Measurements from ENCODE around the gene UNC5CL.

The UNC5CL gene

DNA sequence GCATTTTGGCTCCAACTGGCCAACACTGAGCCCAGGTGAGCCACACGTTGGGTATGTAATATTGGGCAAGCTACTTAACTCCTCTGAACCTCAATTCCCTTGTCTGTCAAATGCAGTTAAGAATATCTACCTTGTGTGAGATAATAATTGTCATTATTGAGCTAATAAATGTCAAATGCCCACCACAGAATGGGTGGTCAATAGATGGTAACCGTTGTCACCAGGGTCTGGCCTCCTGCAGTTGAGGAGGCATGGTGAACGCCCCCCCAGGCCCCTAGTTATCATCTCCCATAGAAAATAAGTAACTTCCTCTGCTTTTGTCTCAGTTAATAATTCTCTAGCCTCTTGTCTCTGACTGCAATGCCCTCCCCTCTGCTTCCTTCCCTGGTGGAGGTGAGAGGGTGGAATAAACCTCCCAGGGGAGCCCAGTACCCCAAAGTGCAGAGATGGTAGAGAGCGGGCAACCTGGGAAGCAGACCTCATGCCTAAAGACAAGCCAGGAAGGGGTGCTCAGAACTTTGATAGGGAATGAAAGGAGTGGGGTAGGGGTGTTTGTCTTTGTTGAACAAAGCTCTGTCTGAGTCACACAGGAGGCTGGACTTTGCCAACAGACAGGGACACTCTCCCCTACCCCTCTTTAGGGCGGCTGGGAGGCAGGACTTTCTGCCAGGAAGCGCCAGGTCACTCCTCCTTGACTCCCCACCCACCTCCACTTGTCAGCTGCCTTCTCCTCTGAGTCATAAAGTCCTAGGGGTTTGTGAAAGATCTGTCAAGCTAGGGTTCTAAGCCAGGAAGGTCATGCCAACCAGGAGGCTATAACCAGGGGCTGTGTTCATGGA, 1.3 kb upstream of the UNC5CL start:
- TF ChIP-seq POLR2AphosphoS5 (IDR thresholded peaks at IDR 0.05; ENCODE audit: low read depth) (no peak), CTCF (IDR thresholded peaks at IDR 0.05; ENCODE audit: insufficient read depth, low read length) (no peak), GABPA (IDR thresholded peaks at IDR 0.05; ENCODE audit: low read depth) (no peak), SPI1 (IDR thresholded peaks at IDR 0.05; ENCODE audit: borderline replicate concordance, low read depth) (no peak)
- no peak overlapping the region for H3K27ac ChIP-seq (replicated peaks)
- no peak overlapping the region for H3K4me3 ChIP-seq (replicated peaks; ENCODE audit: insufficient read depth, low read length)
- H3K27me3 ChIP-seq (ENCODE audit: insufficient read depth, poor library complexity, severe bottlenecking), result no peaks in the 10 kb centered on the region
- DNase-seq (ENCODE audit: low read depth in 1 of 2, low spot score in 1 of 2), result no peak

DNA sequence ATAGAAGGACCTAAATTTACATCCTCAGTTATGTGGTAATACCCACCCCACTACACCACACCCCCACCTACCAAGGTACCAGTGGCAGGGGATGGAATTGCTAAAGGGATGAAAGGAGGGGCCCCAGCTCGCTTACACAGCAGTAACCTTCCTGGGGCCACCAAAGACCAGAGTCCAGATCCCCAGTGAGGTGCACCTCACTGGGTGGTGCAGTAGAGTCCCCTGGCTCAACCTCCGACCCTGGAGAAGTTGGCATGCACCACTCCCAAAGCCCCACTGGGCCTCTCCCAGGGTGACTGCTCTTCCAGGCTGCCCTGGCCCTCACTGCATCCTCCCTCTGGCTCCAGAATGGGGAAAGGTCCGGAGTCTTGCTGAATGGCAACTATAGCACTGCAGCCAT, 816 bp downstream of the UNC5CL start:
- TF ChIP-seq POLR2AphosphoS5 (IDR thresholded peaks at IDR 0.05; ENCODE audit: low read depth), result no peak
- no peak for TF ChIP-seq SPI1 (IDR thresholded peaks at IDR 0.05; ENCODE audit: borderline replicate concordance, low read depth)
- TF ChIP-seq, protein P1, sequence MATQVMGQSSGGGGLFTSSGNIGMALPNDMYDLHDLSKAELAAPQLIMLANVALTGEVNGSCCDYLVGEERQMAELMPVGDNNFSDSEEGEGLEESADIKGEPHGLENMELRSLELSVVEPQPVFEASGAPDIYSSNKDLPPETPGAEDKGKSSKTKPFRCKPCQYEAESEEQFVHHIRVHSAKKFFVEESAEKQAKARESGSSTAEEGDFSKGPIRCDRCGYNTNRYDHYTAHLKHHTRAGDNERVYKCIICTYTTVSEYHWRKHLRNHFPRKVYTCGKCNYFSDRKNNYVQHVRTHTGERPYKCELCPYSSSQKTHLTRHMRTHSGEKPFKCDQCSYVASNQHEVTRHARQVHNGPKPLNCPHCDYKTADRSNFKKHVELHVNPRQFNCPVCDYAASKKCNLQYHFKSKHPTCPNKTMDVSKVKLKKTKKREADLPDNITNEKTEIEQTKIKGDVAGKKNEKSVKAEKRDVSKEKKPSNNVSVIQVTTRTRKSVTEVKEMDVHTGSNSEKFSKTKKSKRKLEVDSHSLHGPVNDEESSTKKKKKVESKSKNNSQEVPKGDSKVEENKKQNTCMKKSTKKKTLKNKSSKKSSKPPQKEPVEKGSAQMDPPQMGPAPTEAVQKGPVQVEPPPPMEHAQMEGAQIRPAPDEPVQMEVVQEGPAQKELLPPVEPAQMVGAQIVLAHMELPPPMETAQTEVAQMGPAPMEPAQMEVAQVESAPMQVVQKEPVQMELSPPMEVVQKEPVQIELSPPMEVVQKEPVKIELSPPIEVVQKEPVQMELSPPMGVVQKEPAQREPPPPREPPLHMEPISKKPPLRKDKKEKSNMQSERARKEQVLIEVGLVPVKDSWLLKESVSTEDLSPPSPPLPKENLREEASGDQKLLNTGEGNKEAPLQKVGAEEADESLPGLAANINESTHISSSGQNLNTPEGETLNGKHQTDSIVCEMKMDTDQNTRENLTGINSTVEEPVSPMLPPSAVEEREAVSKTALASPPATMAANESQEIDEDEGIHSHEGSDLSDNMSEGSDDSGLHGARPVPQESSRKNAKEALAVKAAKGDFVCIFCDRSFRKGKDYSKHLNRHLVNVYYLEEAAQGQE (IDR thresholded peaks at IDR 0.05; ENCODE audit: insufficient replicate concordance, low read depth), result no peak
- no peak for TF ChIP-seq GABPA (IDR thresholded peaks at IDR 0.05; ENCODE audit: low read depth)
- TF ChIP-seq CTCF (IDR thresholded peaks at IDR 0.05; ENCODE audit: insufficient read depth, low read length), result no peak
- Histone ChIP-seq H3K4me3 (replicated peaks; ENCODE audit: insufficient read depth, low read length) (no peak overlapping the region), H3K27ac (replicated peaks) (no peak overlapping the region), H3K27me3 (ENCODE audit: insufficient read depth, poor library complexity, severe bottlenecking) (no peaks in the 10 kb centered on the region)
- no peak for DNase-seq (ENCODE audit: low read depth in 1 of 2, low spot score in 1 of 2)

DNA sequence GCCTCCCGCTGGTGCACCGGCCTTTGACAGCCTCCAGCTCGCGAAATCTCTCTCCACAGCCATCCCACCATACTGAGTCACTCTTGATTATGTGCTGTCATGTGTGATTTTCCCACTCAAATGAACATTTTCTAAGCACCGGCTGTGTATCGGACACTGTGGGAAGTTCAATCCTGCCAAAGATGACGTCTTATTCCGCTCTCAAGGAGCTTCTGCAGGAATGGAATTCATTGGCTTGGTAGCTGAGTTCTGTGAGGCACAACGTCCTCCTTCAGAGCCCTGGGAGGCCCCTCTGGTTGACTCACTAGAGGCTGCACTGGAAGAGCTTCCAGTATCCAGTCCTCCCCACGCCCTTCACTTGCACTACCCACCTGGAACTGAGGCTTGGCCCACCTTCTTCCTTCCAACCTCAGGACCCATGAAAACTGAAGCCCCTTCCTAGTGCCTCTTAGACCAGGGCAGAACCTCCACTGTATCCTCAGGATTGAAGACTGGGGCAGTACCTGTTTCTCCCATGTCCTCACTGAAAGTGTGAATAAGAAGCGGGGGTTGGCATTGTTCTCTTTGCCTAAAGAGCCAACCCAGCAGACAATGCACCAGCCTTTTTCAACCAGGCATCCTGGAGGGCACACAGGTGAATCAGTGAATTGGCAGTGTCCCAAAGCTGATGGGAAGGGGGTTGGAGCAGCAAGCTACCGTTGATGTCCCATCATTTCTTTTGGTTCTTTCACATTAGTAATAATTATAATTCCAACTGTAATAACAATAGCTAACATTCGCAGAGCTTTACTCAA, 1.7 kb downstream of the UNC5CL start:
- no peak for TF ChIP-seq SPI1 (IDR thresholded peaks at IDR 0.05; ENCODE audit: borderline replicate concordance, low read depth)
- no peak for TF ChIP-seq GABPA (IDR thresholded peaks at IDR 0.05; ENCODE audit: low read depth)
- TF ChIP-seq, protein P1 (IDR thresholded peaks at IDR 0.05; ENCODE audit: insufficient replicate concordance, low read depth), result no peak
- no peak for TF ChIP-seq POLR2AphosphoS5 (IDR thresholded peaks at IDR 0.05; ENCODE audit: low read depth)
- TF ChIP-seq CTCF (IDR thresholded peaks at IDR 0.05; ENCODE audit: insufficient read depth, low read length), result no peak
- DNase-seq (ENCODE audit: low read depth in 1 of 2, low spot score in 1 of 2), result no peak
- H3K4me3 ChIP-seq (replicated peaks; ENCODE audit: insufficient read depth, low read length), result no peak overlapping the region
- no peaks in the 10 kb centered on the region for H3K27me3 ChIP-seq (ENCODE audit: insufficient read depth, poor library complexity, severe bottlenecking)
- no peak overlapping the region for H3K27ac ChIP-seq (replicated peaks)
